Pancreas (tissue), 10 donors: ENCODE measurements around the gene SLC9A5. TPM values are rescaled to one million over a fixed set of nuclear protein-coding genes. Genes with fewer than 3 reads are reported as not detected.

Experiments used
- ATAC-seq, 4 donors: fragments of 200-7000 bp; cut with Tn5 transposase; one replicate each; pipeline versions ENCODE4 v1.8.0 to v1.9.1; 2020; ENCODE audit warnings: mild to moderate bottlenecking in 4 of 4, moderate library complexity in 4 of 4
- DNase-seq, 6 donors: peaks; one replicate each; pipeline ENCODE4 v3.0.0-alpha.2; 2020
- FAIRE-seq: peaks from 2 replicates; lab custom pipeline; 2012; peaks lifted over from hg19 to GRCh38; lab: Jason Lieb, UNC
- H3K27ac ChIP-seq, 4 donors: fragments of 200-600 bp; sonication (generic); 1 replicate in 3 of 4; 2 replicates in 1 of 4; pipeline versions ENCODE4 v1.5.0 to v1.8.0; 2020
- H3K27me3 ChIP-seq, 4 donors: fragments of 200-600 bp; one replicate each; pipeline ENCODE4 v1.8.0; 2021
- H3K36me3 ChIP-seq, 3 donors: fragments of 200-600 bp; sonication (generic) in 1 of 3; one replicate each; pipeline versions ENCODE4 v1.5.0 to v1.8.0; 2020 to 2021
- H3K4me1 ChIP-seq, 3 donors: fragments of 200-600 bp; one replicate each; pipeline ENCODE4 v1.8.0; 2021
- H3K4me3 ChIP-seq, 4 donors: fragments of 200-600 bp; sonication (generic) in 2 of 4; one replicate each; pipeline versions ENCODE4 v1.5.0 to v1.8.0; 2020 to 2021
- H3K9me3 ChIP-seq, 4 donors: fragments of 200-600 bp; one replicate each; pipeline ENCODE4 v1.8.0; 2021
- WGBS, 2 donors: extraction: QIAGEN DNeasy Blood & Tissue Kit; methylation state at CpG; one replicate each; pipeline ENCODE4 v1.1.7; 2013; 5-methylcytosine and 5-hydroxymethylcytosine counted together
- intact Hi-C, 3 donors: fragments of 100-400 bp; cut with DNase I; formaldehyde crosslinking; loops; one replicate each; pipeline versions ENCODE4 v1.11.1 to v1.14.2; 2022
- polyA plus RNA-seq, 2 donors: library from polyadenylated mRNA; stranded (reverse); fragments of 200-250 nt; gene quantifications; one replicate each; pipeline ENCODE4 v1.2.3, GENCODE V29; 2013
- total RNA-seq, 6 donors: library from RNA; stranded (reverse); fragmentation: NEBNext Ultra II Directional in 4 of 6; extraction: Animal tissue kit (Norgen Biotek cat#: 25700) in 4 of 6; gene quantifications; one replicate each; pipeline versions ENCODE4 v1.2.1 to v1.2.4, GENCODE V29; 2021 to 2023
- TF ChIP-seq, protein P1 (sequence below), 4 donors: fragments of 200-600 bp; sonication (generic) in 3 of 4; IDR thresholded peaks; one replicate each; pipeline versions ENCODE4 v1.5.0 to v1.8.0; 2021; ENCODE audit warnings: antibody characterized with exemption in 4 of 4
- donor health status: healthy with polysubstance abuse.
- donor health status: DM: no; HTN: no; CAD: no; lungs with moderate emphysema.
- donor health status: DM: no; HTN: no; CAD: no.
- donor health status: control.
- donor health status: control.
- donor health status: Bipolar disorder and iron deficiency.
- donor health status: DM: yes; HTN: yes; CAD: no.
- donor health status: DM: no; HTN: no; CAD: no.
- donor health status: DM: no; HTN: no; CAD: no.
- donor health status: DM: yes; HTN: yes; CAD: no.

SLC9A5 gene
- total and polyA plus RNA-seq, 8 donors: 0.22 to 1.5 (median 0.56) TPM

DNA sequence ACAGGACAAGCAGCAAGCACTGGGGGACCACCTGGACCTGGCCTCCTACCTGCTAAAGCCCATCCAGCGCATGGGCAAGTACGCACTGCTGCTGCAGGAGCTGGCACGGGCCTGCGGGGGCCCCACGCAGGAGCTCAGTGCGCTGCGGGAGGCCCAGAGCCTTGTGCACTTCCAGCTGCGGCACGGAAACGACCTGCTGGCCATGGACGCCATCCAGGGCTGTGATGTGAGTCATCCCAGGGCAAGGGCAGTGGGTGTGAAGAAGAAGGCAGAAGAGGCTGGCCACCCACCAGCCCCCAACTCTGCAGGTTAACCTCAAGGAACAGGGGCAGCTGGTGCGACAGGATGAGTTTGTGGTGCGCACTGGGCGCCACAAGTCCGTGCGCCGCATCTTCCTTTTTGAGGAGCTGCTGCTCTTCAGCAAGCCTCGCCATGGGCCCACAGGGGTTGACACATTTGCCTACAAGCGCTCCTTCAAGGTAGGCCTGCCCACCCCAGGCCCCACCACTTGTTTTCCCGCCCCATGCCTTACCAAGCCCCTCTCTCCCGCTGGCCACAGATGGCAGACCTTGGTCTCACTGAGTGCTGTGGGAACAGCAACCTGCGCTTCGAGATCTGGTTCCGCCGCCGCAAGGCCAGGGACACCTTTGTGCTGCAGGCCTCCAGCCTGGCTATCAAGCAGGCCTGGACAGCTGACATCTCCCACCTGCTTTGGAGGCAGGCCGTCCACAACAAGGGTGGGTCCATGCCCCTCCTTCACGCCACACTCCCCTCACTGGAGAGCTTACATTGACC, 37.9 kb downstream of the SLC9A5 start:
- TF ChIP-seq, protein P1, sequence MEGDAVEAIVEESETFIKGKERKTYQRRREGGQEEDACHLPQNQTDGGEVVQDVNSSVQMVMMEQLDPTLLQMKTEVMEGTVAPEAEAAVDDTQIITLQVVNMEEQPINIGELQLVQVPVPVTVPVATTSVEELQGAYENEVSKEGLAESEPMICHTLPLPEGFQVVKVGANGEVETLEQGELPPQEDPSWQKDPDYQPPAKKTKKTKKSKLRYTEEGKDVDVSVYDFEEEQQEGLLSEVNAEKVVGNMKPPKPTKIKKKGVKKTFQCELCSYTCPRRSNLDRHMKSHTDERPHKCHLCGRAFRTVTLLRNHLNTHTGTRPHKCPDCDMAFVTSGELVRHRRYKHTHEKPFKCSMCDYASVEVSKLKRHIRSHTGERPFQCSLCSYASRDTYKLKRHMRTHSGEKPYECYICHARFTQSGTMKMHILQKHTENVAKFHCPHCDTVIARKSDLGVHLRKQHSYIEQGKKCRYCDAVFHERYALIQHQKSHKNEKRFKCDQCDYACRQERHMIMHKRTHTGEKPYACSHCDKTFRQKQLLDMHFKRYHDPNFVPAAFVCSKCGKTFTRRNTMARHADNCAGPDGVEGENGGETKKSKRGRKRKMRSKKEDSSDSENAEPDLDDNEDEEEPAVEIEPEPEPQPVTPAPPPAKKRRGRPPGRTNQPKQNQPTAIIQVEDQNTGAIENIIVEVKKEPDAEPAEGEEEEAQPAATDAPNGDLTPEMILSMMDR (IDR thresholded peaks at IDR 0.05): no peak
- H3K4me3 ChIP-seq: no peak overlapping the region
- no peaks in the 10 kb centered on the region for H3K9me3 ChIP-seq
- H3K27ac ChIP-seq: no peak overlapping the region
- H3K4me1 ChIP-seq: peaks cover 0 to 2% (median 0%) of the 10 kb centered on the region in 3 donors
- FAIRE-seq (no peak), DNase-seq (no peak), ATAC-seq (no peak)
- WGBS, 2 donors: 90 to 94% methylated on average over 28 of the region's 28 CpGs
- intact Hi-C loops: no loop called here
- no peaks in the 10 kb centered on the region for H3K27me3 ChIP-seq
- no peaks in the 10 kb centered on the region for H3K36me3 ChIP-seq

DNA sequence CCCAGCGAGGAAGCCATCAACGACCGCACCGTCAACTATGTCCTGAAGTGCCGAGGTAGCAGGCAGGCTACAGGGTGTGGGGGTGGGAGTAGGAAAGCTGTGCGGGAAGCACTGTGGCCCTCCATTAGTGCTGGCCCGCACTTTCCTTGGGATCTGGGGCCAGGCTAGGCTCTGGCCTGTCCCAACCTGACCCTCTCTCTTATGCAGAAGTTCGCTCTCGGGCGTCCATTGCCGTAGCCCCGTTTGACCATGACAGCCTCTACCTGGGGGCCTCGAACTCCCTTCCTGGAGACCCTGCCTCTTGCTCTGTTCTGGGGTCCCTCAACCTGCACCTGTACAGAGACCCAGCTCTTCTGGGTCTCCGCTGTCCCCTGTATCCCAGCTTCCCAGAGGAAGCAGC, 39.2 kb downstream of the SLC9A5 start:
- intact Hi-C loops: no loop called here
- WGBS, 2 donors: 92% methylated on average over 14 of the region's 14 CpGs

DNA sequence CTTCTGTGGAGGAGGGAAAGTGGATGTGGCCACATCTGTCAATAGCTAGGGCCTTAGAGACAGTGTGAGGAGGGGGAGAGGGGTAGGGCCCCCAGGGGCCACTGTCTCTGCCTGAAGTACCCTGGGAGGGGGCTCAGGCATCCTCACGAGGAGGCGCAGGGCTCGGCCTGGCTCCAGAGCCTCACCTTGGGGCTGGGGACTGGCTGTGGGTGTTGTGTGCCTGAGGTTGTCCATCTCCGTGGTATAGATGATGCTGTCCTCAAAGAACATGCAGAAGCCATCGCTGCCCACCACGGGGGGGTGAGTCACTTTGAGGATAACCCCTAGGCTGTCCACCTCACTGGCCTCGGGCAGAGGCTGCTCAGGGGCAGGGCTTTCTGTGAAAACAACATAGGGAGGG, 42.7 kb downstream of the SLC9A5 start:
- intact Hi-C loops: no loop called here
- no peak for ATAC-seq
- FAIRE-seq: no peak

More for the DNA sequence above, 39.2 kb downstream of the SLC9A5 start:
- no peaks in the 10 kb centered on the region for H3K36me3 ChIP-seq
- H3K4me1 ChIP-seq: peaks cover 0 to 2% (median 0%) of the 10 kb centered on the region in 3 donors
- no peak for ATAC-seq
- no peak for FAIRE-seq
- no peak for DNase-seq
- TF ChIP-seq, protein P1 (IDR thresholded peaks at IDR 0.05): no peak
- H3K27me3 ChIP-seq: no peaks in the 10 kb centered on the region
- H3K9me3 ChIP-seq: no peaks in the 10 kb centered on the region
- no peak overlapping the region for H3K4me3 ChIP-seq
- H3K27ac ChIP-seq: no peak overlapping the region

DNA sequence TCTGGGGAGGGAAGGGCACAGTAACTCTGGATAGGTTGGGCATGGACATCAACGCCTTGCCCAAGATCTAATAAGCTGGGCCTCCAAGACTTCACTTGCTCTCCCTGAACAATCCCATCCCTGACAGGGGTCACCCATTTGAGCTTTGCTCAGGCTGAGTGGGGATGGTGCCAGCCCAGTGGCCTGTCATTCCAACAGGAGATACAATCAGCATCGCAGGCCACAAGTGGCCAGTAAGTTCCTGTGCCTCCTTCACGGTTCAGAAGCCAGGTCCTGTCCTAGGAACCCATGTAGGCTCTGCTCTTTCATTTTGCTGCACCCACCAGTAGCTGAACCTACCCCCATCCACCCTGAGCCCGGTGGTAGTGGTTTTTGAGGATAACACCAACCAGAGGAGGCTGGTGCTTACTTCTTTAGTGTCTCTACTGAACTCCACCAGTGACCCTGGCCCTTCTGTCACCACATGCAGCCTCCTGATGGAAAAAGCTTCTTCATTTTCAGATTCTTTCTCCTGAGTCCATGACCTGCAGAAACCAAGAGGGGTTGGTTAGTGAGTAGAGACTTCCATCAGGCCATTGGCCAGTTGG, 45.5 kb downstream of the SLC9A5 start:
- no peak for FAIRE-seq
- H3K27me3 ChIP-seq: no peaks in the 10 kb centered on the region
- 66 to 86% methylated on average over 4 of the region's 4 CpGs for WGBS, 2 donors
- H3K4me1 ChIP-seq: no peaks in the 10 kb centered on the region
- ATAC-seq: no peak
- H3K36me3 ChIP-seq: no peaks in the 10 kb centered on the region
- no peaks in the 10 kb centered on the region for H3K9me3 ChIP-seq
- no peak overlapping the region for H3K4me3 ChIP-seq
- H3K27ac ChIP-seq: no peak overlapping the region
- TF ChIP-seq, protein P1 (IDR thresholded peaks at IDR 0.05): no peak
- DNase-seq: no peak
- intact Hi-C loops: no loop called here

More for the DNA sequence above, 42.7 kb downstream of the SLC9A5 start:
- H3K4me3 ChIP-seq: no peak overlapping the region
- WGBS, 2 donors: 70 to 87% methylated on average over 7 of the region's 7 CpGs
- no peak for DNase-seq
- H3K36me3 ChIP-seq: no peaks in the 10 kb centered on the region
- H3K9me3 ChIP-seq: no peaks in the 10 kb centered on the region
- no peak overlapping the region for H3K27ac ChIP-seq
- TF ChIP-seq, protein P1 (IDR thresholded peaks at IDR 0.05): no peak
- H3K27me3 ChIP-seq: no peaks in the 10 kb centered on the region
- H3K4me1 ChIP-seq: no peaks in the 10 kb centered on the region

DNA sequence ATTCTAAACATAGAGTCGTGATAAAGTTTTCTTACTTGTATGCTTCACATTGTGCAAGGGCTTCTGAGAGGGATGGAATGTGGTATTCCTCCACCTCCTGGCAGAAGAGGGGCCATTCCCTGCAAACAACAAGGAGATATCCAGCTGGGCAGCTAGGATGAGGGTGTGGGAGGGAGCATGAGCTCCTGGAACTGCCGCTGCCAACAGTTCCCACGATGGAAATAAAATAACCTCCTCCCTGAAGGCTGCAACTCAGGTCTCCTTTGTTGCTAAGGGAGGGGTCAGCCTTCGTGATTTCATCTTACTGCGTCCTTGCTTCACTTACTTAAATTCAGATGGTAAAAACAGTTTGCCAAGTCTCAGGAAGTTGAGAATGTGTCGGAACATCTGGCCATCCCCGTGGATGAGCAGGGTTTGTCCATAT, 46.2 kb downstream of the SLC9A5 start:
- intact Hi-C loops: no loop called here
- no peaks in the 10 kb centered on the region for H3K9me3 ChIP-seq
- H3K36me3 ChIP-seq: no peaks in the 10 kb centered on the region
- H3K4me3 ChIP-seq: no peak overlapping the region
- ATAC-seq (no peak), FAIRE-seq (no peak), DNase-seq (no peak)
- no peak overlapping the region for H3K27ac ChIP-seq
- WGBS, 2 donors: 63 to 68% methylated on average over 7 of the region's 7 CpGs
- TF ChIP-seq, protein P1 (IDR thresholded peaks at IDR 0.05): no peak
- no peaks in the 10 kb centered on the region for H3K27me3 ChIP-seq
- H3K4me1 ChIP-seq: no peaks in the 10 kb centered on the region
